HG03439 (cell line): ENCODE measurements around the gene AUP1.

Source experiments
- ATAC-seq: cut with Tn5 transposase; IDR thresholded peaks from one replicate; pipeline ENCODE4 v1.9.1; 2021; ENCODE audit warnings: mild to moderate bottlenecking, moderate library complexity; ENCODE audit not compliant: unreplicated experiment

The AUP1 gene

DNA sequence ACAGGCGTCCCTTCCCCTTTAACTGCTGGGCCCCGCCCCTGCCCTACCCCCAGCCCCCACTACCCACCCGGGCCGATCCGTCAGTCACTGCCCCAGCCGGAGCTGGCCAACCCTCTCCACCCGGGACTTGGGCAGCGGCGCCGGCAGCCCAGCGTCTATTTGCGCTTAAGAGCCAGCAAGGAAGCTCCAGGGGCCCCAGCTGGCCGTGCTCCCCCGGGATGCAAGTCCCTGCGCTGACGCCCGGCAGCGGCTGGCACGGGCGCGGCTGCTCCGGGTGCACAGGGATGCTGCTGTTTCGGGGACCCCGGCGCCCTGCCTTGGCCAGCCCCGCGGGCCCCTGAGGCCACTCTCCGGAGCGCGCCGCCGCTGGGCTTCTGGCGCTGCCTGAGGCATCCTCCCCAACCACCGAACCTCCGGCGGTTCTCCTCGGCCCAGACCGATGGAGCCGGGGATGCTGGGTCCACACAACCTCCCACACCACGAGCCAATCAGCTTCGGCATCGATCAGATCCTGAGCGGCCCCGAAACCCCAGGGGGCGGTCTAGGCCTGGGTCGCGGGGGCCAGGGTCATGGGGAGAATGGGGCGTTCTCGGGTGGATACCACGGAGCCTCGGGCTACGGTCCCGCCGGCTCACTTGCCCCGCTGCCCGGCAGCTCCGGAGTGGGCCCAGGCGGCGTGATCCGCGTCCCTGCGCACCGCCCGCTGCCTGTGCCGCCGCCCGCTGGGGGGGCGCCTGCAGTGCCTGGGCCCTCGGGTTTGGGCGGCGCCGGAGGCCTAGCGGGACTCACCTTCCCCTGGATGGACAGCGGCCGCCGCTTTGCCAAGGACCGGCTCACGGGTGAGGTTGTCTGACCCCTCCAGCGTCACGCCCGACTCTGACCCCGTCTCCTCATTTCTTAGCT is 14.9 kb downstream of the AUP1 start, which contains the start of gene TLX2:
Gene TLX2, plus strand, starts transcription at position 83 of the 903 bp plus-strand sequence. Its CDS starts 357 bp downstream, at position 440.
- no peak for ATAC-seq

GRCh38 chr2:74513605-74514367 is 15.7 kb downstream of the AUP1 start:
- no peak for ATAC-seq

GRCh38 chr2:74512744-74513604 is 16.5 kb downstream of the AUP1 start:
- ATAC-seq, result no peak

GRCh38 chr2:74511104-74511989 is 18.2 kb downstream of the AUP1 start:
- no peak for ATAC-seq

DNA sequence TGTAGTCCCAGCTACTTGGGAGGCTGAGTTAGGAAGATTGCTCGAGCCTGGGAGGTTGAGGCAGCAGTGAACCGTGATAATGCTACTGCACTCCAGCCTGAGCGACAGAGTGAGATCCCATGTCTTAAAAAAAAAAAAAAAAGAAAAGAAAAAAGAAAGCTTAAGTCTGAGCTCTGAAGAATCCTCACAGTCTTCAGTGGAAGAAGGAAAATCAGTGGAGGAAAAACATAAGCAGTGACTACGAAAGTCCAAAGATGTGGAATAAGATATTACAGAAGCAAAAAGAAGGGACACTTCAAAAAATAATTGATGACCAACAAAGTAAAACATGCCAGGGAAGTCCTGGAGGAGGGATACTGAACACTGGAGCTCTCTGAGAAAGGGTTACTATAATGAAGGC is 19.2 kb downstream of the AUP1 start:
- ATAC-seq, result no peak

- ATAC-seq, result peak; percentile 7
Observed at GRCh38 chr2:74507926-74508520, 21.5 kb downstream of the AUP1 start.

- peak; percentile 91 for ATAC-seq
Observed at GRCh38 chr2:74507145-74507925, 22.2 kb downstream of the AUP1 start, which contains the start of gene PCGF1. Gene PCGF1 (minus strand): TSS chr2:74507695. CDS start chr2:74507668, 27 bp downstream.

GRCh38 chr2:74505448-74506246 is 23.9 kb downstream of the AUP1 start:
- ATAC-seq, result no peak

DNA sequence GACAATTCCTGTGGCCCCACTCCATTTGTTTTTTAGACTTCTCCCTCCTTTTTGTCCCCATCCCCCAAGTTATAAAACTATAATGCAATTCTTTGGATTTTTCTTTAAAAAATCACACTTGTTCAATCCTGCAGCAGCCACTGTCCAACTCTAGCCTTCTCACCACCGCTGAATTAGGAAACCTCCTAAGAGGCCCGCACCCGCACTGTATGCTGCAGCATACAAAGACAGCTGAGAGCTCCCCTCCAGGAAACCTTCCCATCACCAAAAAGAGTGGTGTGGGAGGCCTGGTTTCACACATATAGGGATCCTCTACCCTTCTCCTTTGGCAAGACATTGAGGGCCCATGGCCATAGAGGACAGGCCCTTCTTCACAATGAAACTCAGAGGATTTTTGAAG is 24.9 kb downstream of the AUP1 start:
- ATAC-seq, result no peak

GRCh38 chr2:74503506-74504475 is 25.7 kb downstream of the AUP1 start:
- no peak for ATAC-seq

DNA sequence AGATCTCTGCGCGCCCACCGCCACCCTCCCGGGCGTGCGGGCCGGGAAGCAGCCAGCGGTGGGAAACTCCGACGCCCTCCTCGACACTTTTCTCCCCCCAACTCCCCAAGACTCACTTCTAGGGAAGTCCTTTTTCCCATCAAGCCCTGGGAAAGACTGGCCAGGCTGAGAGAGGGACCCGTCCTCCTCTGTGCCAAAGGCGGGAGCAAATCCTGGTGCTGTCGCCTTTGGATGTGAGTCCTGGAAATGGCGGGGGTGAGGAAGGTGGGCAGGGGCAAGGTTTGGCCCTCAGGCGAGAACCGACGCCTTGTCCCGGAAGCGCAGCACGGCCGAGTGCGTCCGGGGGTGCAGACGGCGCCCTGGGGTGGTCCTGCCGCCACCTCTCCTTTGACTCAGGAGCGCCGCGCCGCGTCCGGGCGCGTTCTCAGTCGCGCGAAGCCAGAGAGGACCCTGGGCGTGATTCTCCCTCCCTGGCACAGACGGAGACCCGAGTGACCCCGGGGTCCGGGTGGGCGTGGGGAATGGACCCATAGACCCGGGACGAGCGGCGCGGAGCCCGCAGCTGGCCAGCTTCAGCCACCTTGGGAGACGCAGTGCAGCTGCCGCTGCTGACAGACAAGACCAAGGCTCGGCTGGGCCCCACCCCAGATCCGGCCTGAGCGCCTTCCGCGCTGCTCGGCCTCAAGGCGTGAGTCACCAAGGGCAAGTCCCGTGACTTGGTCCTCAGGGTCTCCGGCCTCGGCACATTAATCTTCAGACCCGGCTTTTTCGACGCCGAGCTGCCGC is 26.6 kb downstream of the AUP1 start:
- no peak for ATAC-seq

- no peak for ATAC-seq
Observed at GRCh38 chr2:74502147-74502719, 27.3 kb downstream of the AUP1 start.

- ATAC-seq, result no peak
Observed at GRCh38 chr2:74501335-74502071, 28.0 kb downstream of the AUP1 start.

DNA sequence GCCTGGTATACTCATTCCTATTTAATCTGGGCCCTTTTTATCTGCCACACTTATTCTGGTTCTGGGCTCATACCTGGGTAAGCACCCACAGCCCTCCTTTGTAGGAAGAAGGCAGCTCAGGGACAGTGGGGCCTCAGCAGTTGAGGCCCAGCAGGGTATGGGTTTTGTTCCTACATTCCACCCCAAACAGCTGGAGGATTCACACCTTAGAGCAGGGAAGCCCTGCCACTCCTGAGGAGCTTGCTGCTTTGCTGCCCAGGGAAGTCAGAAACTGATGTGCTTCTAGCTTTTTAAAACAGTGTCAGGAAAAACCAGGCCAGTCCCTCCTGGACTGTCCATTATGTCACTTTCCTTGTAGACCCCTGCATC is 28.9 kb downstream of the AUP1 start:
- no peak for ATAC-seq
